LNCAP (cell line): ENCODE results near the gene IGF1R.

Source experiments
- CTCF ChIP-seq: fragments of 450-650 bp; IDR thresholded peaks from 2 replicates; pipeline ENCODE4 v1.5.1; 2017; ENCODE audit warnings: mild to moderate bottlenecking

The IGF1R gene

GRCh38 chr15:98858610-98859023, 210.3 kb downstream of the IGF1R start:
- no peak for TF ChIP-seq CTCF

- no peak for TF ChIP-seq CTCF
Measured at GRCh38 chr15:98859149-98859548, 210.8 kb downstream of the IGF1R start.

- no peak for TF ChIP-seq CTCF
Measured at GRCh38 chr15:98860281-98861041, 212.1 kb downstream of the IGF1R start.

- no peak for TF ChIP-seq CTCF
Measured at GRCh38 chr15:98861188-98861587, 212.8 kb downstream of the IGF1R start.

DNA sequence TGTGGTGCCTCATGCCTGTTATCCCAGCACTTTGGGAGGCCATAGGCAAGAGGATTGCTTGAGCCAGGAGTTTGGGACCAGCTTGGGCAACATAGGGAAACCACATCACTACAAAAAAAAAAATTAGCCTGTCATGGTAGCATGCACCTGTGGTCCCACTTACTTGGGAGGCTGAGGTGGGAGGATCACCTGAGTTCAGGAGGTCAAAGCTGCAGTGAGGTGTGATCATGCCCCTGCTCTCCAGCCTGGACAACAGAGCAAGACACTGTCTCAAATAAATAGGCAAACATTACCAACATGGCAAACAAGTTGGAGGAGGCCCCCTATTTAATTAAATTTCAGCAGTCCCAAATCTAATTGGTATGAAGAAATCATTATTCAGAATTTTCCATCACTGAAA, 215.6 kb downstream of the IGF1R start:
- no peak for TF ChIP-seq CTCF

DNA sequence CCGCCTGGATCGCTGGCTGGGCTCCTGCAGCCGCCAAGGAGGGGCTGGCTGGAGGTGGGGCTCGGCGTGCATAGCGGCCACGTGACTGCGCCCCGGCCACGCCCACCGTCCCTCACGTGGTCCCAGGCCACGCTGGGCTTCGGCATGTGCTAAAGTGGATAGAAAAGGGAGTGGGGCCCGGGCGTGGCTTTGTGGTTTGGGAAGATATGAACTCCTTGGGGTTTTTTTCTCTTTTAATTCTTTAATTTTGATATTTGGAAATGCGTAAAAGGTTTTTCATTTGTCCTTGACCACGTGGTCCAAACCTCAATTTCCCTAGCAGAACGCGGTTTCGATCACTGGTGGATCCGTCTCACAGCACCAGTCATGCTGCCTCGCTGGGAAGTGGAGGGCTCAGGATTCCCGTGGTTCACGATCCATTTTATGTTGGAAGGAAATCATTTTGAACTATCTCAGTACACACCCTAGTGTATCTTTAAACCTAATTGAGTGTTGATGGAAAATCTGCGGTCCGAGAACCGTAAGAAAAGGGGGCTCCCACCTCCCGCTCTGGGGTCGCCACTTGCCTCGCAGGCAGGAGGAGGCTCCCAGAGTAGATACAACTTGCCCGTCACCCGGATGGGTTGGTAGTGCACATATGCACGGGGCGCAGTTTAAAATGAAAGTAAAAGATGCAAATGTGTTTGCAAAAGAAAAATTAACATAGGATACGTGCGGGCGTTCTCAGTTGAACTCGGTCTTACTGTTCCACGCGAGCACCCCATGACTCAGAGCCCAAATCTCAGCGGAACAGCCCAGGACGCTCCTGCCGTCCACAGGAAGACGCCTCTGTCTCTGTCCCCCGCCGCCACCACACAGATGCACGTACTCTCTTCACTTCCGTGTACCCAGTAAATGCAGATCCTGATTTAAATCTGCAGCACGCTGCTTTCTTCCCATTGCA, 217.3 kb downstream of the IGF1R start:
- no peak for TF ChIP-seq CTCF

DNA sequence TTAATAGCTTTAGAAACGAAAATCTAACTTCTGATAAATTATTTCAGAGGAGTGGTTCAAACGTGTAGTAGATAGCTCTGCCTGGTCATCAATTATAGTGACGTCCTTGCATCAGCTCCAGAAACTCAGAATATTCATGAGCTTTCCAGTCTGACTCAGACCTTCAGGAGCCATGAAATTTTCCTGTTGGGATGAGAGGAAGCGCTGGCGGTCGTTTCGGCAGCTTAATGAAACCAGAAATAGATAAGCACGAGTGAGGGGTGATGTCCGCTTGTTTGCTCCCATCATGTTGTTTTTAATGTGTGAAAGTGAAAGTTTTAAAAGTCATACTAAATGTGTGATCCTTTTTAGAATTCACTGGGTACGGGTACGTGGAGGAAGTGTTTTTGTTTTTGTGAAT, 218.2 kb downstream of the IGF1R start:
- no peak for TF ChIP-seq CTCF
